HG02840 (cell line): Measurements from ENCODE around the gene PSMF1.

Source experiments
- ATAC-seq: cut with Tn5 transposase; IDR thresholded peaks from one replicate; pipeline ENCODE4 v1.9.1; 2021; ENCODE audit warnings: mild to moderate bottlenecking, moderate library complexity, moderate number of reproducible peaks; ENCODE audit not compliant: unreplicated experiment, low FRiP score

The PSMF1 gene

DNA sequence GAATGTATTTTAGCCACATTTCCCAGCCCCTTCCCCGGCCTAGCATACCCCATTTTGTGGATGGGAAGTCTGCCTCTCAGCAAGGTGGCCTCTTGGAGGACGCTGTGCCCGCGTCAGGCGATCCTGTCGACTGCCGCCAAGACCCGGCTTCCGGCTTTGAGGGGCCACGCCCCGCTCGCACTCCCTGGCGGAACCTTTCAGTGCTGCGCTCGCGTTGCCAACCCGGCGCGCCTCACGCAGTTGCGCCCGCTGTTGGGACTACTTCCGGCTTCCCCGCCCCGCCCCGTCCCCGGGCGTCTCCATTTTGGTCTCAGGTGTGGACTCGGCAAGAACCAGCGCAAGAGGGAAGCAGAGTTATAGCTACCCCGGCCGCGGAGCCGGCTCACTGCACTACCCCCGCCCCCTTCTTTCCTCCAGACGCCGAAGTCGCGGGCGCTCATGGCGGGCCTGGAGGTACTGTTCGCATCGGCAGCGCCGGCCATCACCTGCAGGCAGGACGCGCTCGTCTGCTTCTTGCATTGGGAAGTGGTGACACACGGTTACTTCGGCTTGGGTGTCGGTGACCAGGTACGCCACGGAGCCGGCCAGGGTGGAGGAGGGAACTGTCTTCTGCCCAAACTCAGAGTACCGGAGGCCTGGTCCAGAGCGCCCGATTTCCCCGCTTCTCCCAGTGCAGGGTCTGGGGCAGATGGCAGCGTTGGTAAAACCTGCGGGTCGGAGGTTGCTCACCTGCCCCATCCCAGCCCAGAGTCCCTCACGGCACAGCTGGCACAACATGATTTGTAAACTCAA is at the start of gene PSMF1:
PSMF1 (plus strand) TSS at position 267 of the 792 bp plus-strand sequence; CDS start at position 439, 172 bp downstream.
- peak; percentile 92 for ATAC-seq

DNA sequence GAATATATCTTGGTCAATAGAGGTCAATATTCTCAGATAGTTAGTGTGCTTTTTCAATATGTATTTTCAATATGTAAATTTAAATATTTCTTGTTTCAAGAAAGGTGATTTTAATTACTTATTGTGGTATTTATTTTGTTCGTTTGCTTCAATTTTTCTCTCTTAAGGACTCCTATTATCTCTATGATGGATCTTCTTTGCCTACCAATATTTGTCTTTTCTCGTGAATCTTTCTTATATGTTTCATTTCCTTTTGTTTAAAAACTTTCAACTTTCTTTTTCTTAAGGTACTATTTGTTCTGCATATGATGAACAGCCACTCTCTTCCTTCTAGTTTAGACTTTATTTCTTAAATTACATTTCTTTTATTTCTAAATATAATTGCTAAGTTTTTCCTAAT is 46.1 kb upstream of the PSMF1 start:
- ATAC-seq: no peak

GRCh38 chr20:1075616-1076015 is 42.8 kb upstream of the PSMF1 start:
- ATAC-seq: no peak

DNA sequence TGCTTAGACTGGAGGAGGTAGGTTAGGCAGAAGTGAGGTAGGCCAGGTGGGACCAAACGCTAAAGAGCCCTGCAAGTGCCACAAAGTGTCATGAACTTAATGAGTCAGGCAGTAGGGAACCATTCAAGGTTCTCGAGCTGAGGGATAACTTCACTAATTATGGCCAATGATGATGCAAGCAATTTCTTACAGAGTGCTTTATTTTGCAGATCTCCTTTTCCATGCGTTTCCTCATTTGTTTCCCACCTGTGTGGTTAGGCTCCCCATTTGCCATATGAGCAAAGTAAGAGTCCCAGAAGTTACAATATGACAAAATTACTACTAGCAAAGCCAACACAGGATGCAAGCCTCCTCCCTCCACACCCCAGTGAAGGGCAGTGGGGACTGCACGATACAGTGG is 36.5 kb upstream of the PSMF1 start:
- no peak for ATAC-seq

DNA sequence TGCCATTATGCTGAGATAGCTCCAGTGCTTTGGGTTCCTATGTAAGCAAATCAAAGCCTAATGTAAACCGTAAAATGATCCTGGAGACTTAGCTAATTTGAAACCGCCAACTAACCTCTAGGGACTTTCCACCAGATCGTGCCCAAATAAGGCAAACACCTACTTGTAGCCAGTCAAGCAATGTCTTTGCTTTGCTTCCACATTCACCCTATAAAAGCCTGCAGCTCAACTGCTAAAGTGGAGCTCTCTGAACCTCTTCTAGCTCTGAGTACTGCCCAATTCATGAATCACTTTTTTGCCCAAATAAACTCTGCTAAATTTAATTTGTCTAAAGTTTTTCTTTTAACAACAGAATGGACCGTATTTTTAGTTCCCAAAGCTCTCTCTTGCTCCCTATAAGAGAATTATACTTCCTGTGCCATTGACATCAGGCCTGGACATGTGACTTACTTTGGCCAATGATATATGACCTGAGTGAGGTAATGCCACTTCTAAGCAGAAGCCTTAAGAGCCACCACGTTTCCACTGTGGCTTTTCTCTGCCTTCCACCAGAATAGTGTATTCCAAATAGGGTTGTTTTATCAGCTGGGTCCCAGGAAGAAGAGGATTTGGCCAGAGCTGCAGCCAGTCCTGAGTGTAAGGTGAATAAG is 34.8 kb upstream of the PSMF1 start:
- ATAC-seq: no peak

GRCh38 chr20:1085492-1086276 is 32.7 kb upstream of the PSMF1 start:
- ATAC-seq: no peak

DNA sequence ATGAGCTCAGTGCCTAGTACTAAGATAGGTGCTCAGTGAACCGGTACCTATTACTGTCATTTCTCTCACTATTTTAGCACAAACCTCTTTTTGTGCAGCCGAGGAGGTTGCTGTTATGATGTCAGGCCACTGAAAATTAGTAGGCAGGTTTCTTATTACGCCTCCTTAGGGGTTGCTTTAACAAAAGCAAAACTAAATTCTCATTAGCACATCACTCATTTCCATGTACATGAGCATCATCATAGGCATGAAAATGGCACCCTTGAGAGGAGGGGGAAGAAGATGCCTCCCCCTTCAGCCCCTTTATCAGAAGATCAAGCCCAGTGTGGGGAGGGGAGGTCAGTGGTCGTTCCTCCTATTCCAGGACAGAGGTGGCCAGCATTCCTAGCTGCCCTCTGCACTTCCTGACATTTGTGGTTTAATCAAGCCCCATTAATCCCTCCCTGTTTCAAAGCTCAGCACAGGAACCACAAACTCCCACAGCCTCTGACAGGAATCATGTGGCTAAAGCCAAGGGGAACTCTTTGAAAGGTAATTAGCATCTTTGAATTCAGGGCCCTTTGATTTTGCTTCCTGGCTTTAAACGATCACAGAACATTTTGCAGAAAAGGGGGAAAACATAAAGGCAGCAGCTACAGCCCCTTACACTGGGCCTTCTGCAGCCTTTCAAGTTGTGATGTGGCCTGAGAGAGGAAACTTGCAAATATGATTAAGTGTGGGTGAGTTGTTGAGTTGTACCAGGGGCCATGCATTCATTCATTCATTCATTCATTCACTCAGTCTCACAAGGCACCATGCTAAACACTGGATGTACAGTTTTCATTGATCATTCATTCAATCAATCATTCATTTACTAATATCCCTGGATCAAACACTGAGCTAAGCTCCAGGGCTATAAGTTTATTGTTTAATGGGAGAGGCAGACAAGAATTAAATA is 31.9 kb upstream of the PSMF1 start:
- ATAC-seq: no peak

GRCh38 chr20:1087311-1087905 is 31.0 kb upstream of the PSMF1 start:
- ATAC-seq: no peak

GRCh38 chr20:1094751-1095150 is 23.7 kb upstream of the PSMF1 start:
- ATAC-seq: no peak

- no peak for ATAC-seq
Measured at GRCh38 chr20:1101533-1101932, 16.9 kb upstream of the PSMF1 start.

GRCh38 chr20:1102016-1102415 is 16.4 kb upstream of the PSMF1 start:
- ATAC-seq: no peak

GRCh38 chr20:1103751-1104150 is 14.7 kb upstream of the PSMF1 start:
- no peak for ATAC-seq

DNA sequence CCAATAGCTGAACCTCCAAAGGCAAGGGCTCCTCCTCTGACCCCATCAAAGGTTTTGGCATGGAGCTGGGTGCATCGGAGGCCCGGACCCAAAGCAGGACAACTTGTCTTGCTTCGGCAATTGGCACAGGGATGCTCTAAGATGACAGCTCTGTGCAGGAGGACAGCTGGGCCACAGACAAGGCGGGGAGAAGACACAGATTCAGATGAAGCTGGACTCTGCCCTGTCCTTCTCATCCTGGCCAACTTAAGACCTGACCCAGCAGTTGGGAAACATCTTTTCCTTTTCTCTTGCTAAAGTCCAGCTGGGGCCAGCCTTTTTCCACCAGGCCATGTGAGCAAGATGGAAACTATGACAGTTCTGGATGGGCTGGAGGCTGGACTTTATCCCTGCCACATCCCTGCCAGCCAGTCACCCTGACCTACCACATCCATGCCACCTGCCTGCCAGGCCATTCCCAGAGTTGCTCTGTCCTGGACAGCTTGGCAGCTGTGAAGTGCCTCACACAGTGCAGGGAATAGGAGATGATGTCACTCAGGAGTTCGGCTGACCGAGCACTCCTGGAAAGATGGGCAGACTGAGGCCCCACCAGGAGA is 12.7 kb upstream of the PSMF1 start:
- ATAC-seq: no peak

DNA sequence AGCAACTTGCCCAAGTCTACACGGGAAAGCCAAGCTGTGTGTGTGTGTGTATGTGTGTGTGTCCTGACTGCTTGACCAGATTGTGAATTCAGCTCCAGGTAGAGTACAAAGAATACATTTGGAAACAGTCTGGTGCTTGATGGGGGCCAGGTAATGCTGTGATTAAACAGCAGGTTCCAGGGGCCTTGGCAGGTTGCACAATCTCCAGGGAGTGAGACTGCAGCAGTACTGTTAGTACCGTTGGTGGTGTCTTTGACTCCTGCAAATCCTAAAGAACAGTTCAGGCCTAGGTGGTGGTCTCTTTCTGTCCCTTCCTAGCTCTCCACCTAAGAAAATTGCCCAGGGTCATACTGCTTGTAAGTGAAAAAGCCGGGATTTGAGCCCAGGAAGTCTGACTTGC is 11.2 kb upstream of the PSMF1 start:
- ATAC-seq: no peak

- ATAC-seq: no peak
Measured at GRCh38 chr20:1108437-1108920, 9.9 kb upstream of the PSMF1 start.

DNA sequence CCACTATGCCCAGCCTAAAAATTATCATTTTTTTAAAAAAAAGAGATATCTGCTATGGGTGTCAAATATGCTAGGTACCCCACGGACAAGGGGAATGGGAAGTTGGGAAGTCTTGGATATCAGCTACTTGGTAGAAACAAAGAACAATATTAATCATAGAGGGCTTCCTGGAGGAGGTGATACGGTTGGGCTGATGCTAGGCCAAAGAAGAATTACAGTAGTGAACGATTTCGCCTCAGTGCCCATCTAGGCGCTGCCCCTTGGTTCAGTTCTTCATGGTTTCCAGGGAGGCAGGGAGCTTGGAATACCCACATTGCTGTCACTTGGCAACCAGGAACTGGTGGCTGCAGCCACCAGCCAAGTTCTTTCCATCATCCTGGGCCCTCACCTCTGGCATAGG is 5.5 kb upstream of the PSMF1 start:
- ATAC-seq: no peak

- no peak for ATAC-seq
Measured at GRCh38 chr20:1118004-1118335, 432 bp upstream of the PSMF1 start.

DNA sequence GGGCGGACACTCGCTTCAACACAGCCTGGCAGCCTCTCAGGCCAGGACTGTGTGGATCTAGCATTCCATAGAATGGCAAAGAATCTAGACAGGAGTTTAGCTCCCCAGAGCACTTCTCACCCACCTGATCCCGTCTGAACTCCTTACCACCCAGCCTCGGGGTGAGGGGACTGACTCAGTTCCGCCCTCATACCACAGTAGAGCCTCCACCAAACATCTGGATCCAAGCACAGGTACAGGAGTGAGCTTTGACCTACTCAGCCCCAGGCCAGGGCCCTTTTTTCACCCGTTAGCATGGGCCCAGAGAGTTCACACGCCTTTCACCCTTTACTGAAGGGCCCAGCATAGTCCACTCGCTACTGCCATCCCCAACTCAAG is 715 bp downstream of the PSMF1 start:
- no peak for ATAC-seq

DNA sequence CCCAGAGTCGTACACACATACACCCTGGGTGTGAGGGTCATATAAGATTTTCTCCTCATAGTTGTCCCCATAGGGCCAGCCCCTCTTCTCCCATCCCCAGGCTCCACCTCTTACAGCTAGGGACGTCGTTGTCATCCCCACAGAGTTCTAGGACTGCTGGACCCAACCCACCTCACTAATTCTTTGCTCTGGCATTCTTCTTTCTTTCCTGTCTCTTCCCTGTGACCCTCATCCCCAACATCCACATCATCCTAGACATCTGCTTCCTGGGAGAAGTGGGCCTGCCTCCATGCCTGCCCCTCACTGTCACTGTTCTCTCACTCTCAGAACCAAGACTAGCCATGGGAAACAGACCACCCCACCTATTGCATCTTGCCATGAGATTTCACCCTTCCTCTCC is 1.1 kb downstream of the PSMF1 start:
- no peak for ATAC-seq

DNA sequence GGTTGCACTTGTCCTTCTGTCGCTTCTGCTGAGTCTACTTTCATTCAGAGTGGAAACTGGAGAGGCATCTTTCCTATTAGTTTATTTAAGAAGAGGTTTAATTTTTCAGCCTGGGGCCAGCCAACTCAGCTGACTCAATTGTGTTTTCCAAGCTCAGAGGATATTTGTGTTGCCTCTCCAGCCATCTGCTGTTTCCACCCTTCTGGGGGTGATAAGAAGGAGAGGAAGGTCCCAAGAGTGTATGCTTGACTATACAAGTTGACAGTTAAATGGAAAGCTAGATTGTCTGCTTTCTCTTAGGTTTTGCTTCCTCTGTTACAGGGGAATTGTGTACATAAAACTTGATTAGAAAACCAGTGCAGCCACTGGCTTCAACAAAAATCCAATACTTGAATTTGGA is 3.0 kb downstream of the PSMF1 start:
- no peak for ATAC-seq
